H1 (cell line): ENCODE data around the gene DPP4. TPM values are rescaled to one million over a fixed set of nuclear protein-coding genes. Genes with fewer than 3 reads are reported as not detected.

Experiments used
- CTCF ChIA-PET: fragments of 300-600 bp; sonication (Branson Sonifier 250); formaldehyde crosslinking; loops from one replicate; lab custom pipeline; 2021; ENCODE audit not compliant: partially characterized antibody; lab: Charles Lee
- POLR2A ChIA-PET: fragments of 300-600 bp; sonication (Branson Sonifier 250); formaldehyde crosslinking; loops from one replicate; lab custom pipeline; 2021; ENCODE audit warnings: inconsistent platforms; ENCODE audit not compliant: partially characterized antibody; lab: Charles Lee
- DNase-seq, 2 experiments: peaks; one replicate each; pipeline versions ENCODE4 v3.0.0 to v3.0.0-alpha.2; 2010 to 2022; ENCODE audit warnings: low spot score in 2 of 2, low read depth in 1 of 2, mixed read lengths in 1 of 2
- FAIRE-seq: peaks from 2 replicates; lab custom pipeline; 2011; peaks lifted over from hg19 to GRCh38; lab: Jason Lieb, UNC
- H2AFZ ChIP-seq: 2 replicates; pipeline ENCODE4 v1.8.1; 2012; ENCODE audit warnings: low read length, inconsistent platforms
- H2AK5ac ChIP-seq: 2 replicates; pipeline ENCODE4 v1.6.1; 2013; ENCODE audit warnings: low read depth, low read length
- H2BK120ac ChIP-seq: replicated peaks from 2 replicates; pipeline ENCODE3; 2013; ENCODE audit warnings: low read depth, low read length, inconsistent platforms
- H2BK12ac ChIP-seq: 2 replicates; pipeline ENCODE4 v1.6.1; 2013; ENCODE audit warnings: low read depth, low read length
- H2BK15ac ChIP-seq: 2 replicates; pipeline ENCODE4 v1.6.1; 2013; ENCODE audit warnings: low read length
- H2BK20ac ChIP-seq: 2 replicates; pipeline ENCODE4 v1.6.1; 2013; ENCODE audit warnings: low read length
- H2BK5ac ChIP-seq: 2 replicates; pipeline ENCODE4 v1.6.1; 2013; ENCODE audit warnings: low read depth, low read length
- H3K14ac ChIP-seq: 2 replicates; pipeline ENCODE4 v1.6.1; 2013; ENCODE audit warnings: inconsistent platforms; ENCODE audit not compliant: insufficient read length
- H3K18ac ChIP-seq: 2 replicates; pipeline ENCODE4 v1.6.1; 2013; ENCODE audit warnings: low read length; ENCODE audit errors: extremely low read depth
- H3K23ac ChIP-seq: 2 replicates; pipeline ENCODE4 v1.6.1; 2013; ENCODE audit warnings: inconsistent platforms; ENCODE audit not compliant: insufficient read length
- H3K23me2 ChIP-seq: 2 replicates; pipeline ENCODE4 v1.6.1; 2013; ENCODE audit warnings: low read depth, low read length
- H3K27ac ChIP-seq: 2 replicates; pipeline ENCODE4 v1.6.1; 2011; ENCODE audit warnings: low read depth, low read length, inconsistent platforms
- H3K27me3 ChIP-seq, 4 experiments: replicated peaks in 1 of 4; 1 replicate in 1 of 4; 2 replicates in 3 of 4; pipeline versions ENCODE4 v1.6.1 to v1.8.1; 2011 to 2013; ENCODE audit warnings: low read length in 3 of 4, mild to moderate bottlenecking in 3 of 4, inconsistent platforms in 2 of 4, mixed read lengths in 2 of 4, moderate library complexity in 1 of 4; ENCODE audit not compliant: control insufficient read depth in 3 of 4, insufficient read depth in 3 of 4; ENCODE audit errors: extremely low read depth in 1 of 4
- H3K36me3 ChIP-seq, 4 experiments: 2 replicates each; pipeline versions ENCODE4 v1.6.1 to v1.8.1; 2011 to 2013; ENCODE audit warnings: mild to moderate bottlenecking in 4 of 4, low read length in 3 of 4, moderate library complexity in 2 of 4, control low read depth in 1 of 4, inconsistent platforms in 1 of 4; ENCODE audit not compliant: insufficient read depth in 4 of 4, control insufficient read depth in 2 of 4
- H3K4ac ChIP-seq: replicated peaks from 2 replicates; pipeline ENCODE3; 2013; ENCODE audit warnings: low read length, low read depth, mixed read lengths, inconsistent platforms; ENCODE audit not compliant: insufficient read length
- H3K4me1 ChIP-seq, 4 experiments: replicated peaks in 1 of 4; 1 replicate in 1 of 4; 2 replicates in 3 of 4; pipeline versions ENCODE4 v1.6.1 to v1.8.1; 2011 to 2013; ENCODE audit warnings: low read length in 3 of 4, inconsistent platforms in 2 of 4, mixed read lengths in 1 of 4; ENCODE audit not compliant: insufficient read depth in 4 of 4, control insufficient read depth in 3 of 4
- H3K4me2 ChIP-seq, 2 experiments: 2 replicates each; pipeline versions ENCODE4 v1.6.1 to v1.8.1; 2011 to 2013; ENCODE audit warnings: low read depth in 2 of 2, low read length in 2 of 2, control low read depth in 1 of 2, inconsistent platforms in 1 of 2, mild to moderate bottlenecking in 1 of 2; ENCODE audit not compliant: insufficient read depth in 1 of 2
- H3K4me3 ChIP-seq, 4 experiments: fragments of 200-600, 300-600 bp in 1 of 4; sonication (generic), shearing (Covaris generic), sonication (Bioruptor Twin) in 1 of 4; 2 replicates each; pipeline versions ENCODE4 v1.5.1 to v1.8.1; 2011 to 2016; ENCODE audit warnings: low read length in 4 of 4, low read depth in 3 of 4, control low read depth in 2 of 4, inconsistent platforms in 2 of 4, mild to moderate bottlenecking in 2 of 4, mixed read lengths in 1 of 4, moderate library complexity in 1 of 4; ENCODE audit not compliant: insufficient read depth in 2 of 4; ENCODE audit errors: extremely low read depth in 1 of 4
- H3K56ac ChIP-seq: replicated peaks from 2 replicates; pipeline ENCODE3; 2013; ENCODE audit warnings: low read depth, mild to moderate bottlenecking, mixed read lengths, low read length, inconsistent platforms; ENCODE audit not compliant: insufficient read length
- H3K79me1 ChIP-seq: 2 replicates; pipeline ENCODE4 v1.6.1; 2013; ENCODE audit warnings: low read depth, low read length, control low read depth
- H3K79me2 ChIP-seq, 2 experiments: 2 replicates each; pipeline versions ENCODE4 v1.6.1 to v1.8.1; 2012 to 2013; ENCODE audit warnings: low read length in 2 of 2, mild to moderate bottlenecking in 2 of 2, inconsistent platforms in 1 of 2; ENCODE audit not compliant: insufficient read depth in 2 of 2, control insufficient read depth in 1 of 2
- H3K9ac ChIP-seq, 4 experiments: replicated peaks in 1 of 4; 1 replicate in 1 of 4; 2 replicates in 3 of 4; pipeline versions ENCODE4 v1.6.1 to v1.8.1; 2011 to 2013; ENCODE audit warnings: low read depth in 3 of 4, low read length in 3 of 4, control low read depth in 2 of 4, mild to moderate bottlenecking in 2 of 4, moderate library complexity in 2 of 4, inconsistent platforms in 1 of 4; ENCODE audit errors: extremely low read depth in 1 of 4
- H3K9me3 ChIP-seq, 2 experiments: 2 replicates each; pipeline versions ENCODE4 v1.6.1 to v1.8.1; 2012 to 2013; ENCODE audit warnings: mild to moderate bottlenecking in 2 of 2, moderate library complexity in 2 of 2, control low read depth in 1 of 2, inconsistent platforms in 1 of 2, low read depth in 1 of 2, low read length in 1 of 2, mixed read lengths in 1 of 2; ENCODE audit not compliant: insufficient read depth in 2 of 2
- H4K20me1 ChIP-seq, 2 experiments: replicated peaks in 1 of 2; 2 replicates each; pipeline versions ENCODE3 to v1.8.1; 2011 to 2013; ENCODE audit warnings: inconsistent platforms in 2 of 2, low read length in 2 of 2, mild to moderate bottlenecking in 1 of 2; ENCODE audit not compliant: insufficient read depth in 2 of 2, control insufficient read depth in 1 of 2
- H4K5ac ChIP-seq: 2 replicates; pipeline ENCODE4 v1.6.1; 2013; ENCODE audit warnings: low read length, low read depth, mixed read lengths, inconsistent platforms; ENCODE audit not compliant: insufficient read length
- H4K8ac ChIP-seq: 2 replicates; pipeline ENCODE4 v1.8.0; 2013; ENCODE audit warnings: mild to moderate bottlenecking, moderate library complexity, low read length, inconsistent platforms; ENCODE audit not compliant: insufficient read depth; ENCODE audit errors: extremely low read depth
- H4K91ac ChIP-seq: replicated peaks from 2 replicates; pipeline ENCODE3; 2013; ENCODE audit warnings: low read length, mixed read lengths, inconsistent platforms; ENCODE audit not compliant: insufficient read length
- CBX5 ChIP-seq: fragments of 300-800, 300-1000 bp; sonication (generic); IDR thresholded peaks from 2 replicates; pipeline ENCODE4 v1.7.1; 2016; ENCODE audit warnings: antibody characterized with exemption, low read length, low read depth
- EP300 ChIP-seq, 2 experiments: IDR thresholded peaks; 1 replicate in 1 of 2; 2 replicates in 1 of 2; pipeline ENCODE4 v1.6.1; 2011 to 2012; ENCODE audit warnings: low read depth in 2 of 2, low read length in 2 of 2, mild to moderate bottlenecking in 2 of 2, borderline replicate concordance in 1 of 2, inconsistent platforms in 1 of 2, moderate library complexity in 1 of 2
- GABPA ChIP-seq: IDR thresholded peaks from 2 replicates; pipeline ENCODE4 v1.6.1; 2011; ENCODE audit warnings: mild to moderate bottlenecking, low read length, moderate library complexity, borderline replicate concordance; ENCODE audit not compliant: insufficient read depth
- MAFK ChIP-seq: IDR thresholded peaks from 2 replicates; pipeline ENCODE4 v1.6.1; 2012; ENCODE audit warnings: low read depth, mild to moderate bottlenecking, improper control_type of control experiment, low read length
- NANOG ChIP-seq: IDR thresholded peaks from 2 replicates; pipeline ENCODE4 v1.6.1; 2011; ENCODE audit warnings: low read length, low read depth, mild to moderate bottlenecking, inconsistent platforms; ENCODE audit not compliant: insufficient read depth, poor library complexity, severe bottlenecking
- SP4 ChIP-seq: IDR thresholded peaks from 2 replicates; pipeline ENCODE4 v1.6.1; 2012; ENCODE audit warnings: low read length, inconsistent platforms
- TAF7 ChIP-seq: optimal IDR thresholded peaks from 2 replicates; pipeline ENCODE3; 2011; ENCODE audit warnings: low read depth, mild to moderate bottlenecking, inconsistent platforms, low read length, moderate library complexity, borderline replicate concordance
- YY1 ChIP-seq: IDR thresholded peaks from 2 replicates; pipeline ENCODE4 v1.6.1; 2011; ENCODE audit warnings: low read depth, mild to moderate bottlenecking, low read length
- WGBS, 2 experiments: shearing (Covaris generic) in 1 of 2; methylation state at CpG; one replicate each; pipeline versions ENCODE4 v1.1.6 to v1.1.7; 2013 to 2015; ENCODE audit warnings: low lambda C conversion rate in 2 of 2, mixed read lengths in 2 of 2, inconsistent platforms in 1 of 2, low coverage in 1 of 2, missing lambda C conversion rate in 1 of 2; ENCODE audit not compliant: insufficient replicate concordance in 2 of 2, insufficient coverage in 1 of 2, insufficient read length in 1 of 2; ENCODE audit errors: extremely low coverage in 1 of 2, missing lambda C conversion rate in 1 of 2; 5-methylcytosine and 5-hydroxymethylcytosine counted together
- polyA plus RNA-seq, 7 experiments: library from polyadenylated mRNA; depleted of rRNA in 3 of 7; stranded (reverse) in 5 of 7; unstranded in 2 of 7; fragments of >200 nt in 5 of 7; fragments of 200-250 nt in 2 of 7; gene quantifications; 1 replicate in 5 of 7; 2 replicates in 1 of 7; 4 replicates in 1 of 7; pipeline versions ENCODE4 v1.2.1 to v1.2.3, GENCODE V29; 2011 to 2013; ENCODE audit warnings: missing spikeins in 2 of 7, mixed read lengths in 2 of 7
- total RNA-seq: library from RNA; stranded (reverse); fragmentation: NEBNext Ultra II Directional; extraction: Animal tissue kit (Norgen Biotek cat#: 25700); gene quantifications from 2 replicates; pipeline ENCODE4 v1.2.1, GENCODE V29; 2021
- TF ChIP-seq, protein P1 (sequence below), 3 experiments: IDR thresholded peaks; 1 replicate in 2 of 3; 2 replicates in 1 of 3; pipeline versions ENCODE4 v1.5.1 to v1.6.1; 2011; ENCODE audit warnings: low read length in 3 of 3, mild to moderate bottlenecking in 3 of 3, inconsistent platforms in 2 of 3, low read depth in 1 of 3, moderate library complexity in 1 of 3; ENCODE audit not compliant: insufficient read depth in 1 of 3; ENCODE audit errors: control extremely low read depth in 1 of 3

The DPP4 gene
- total and polyA plus RNA-seq, 2 of the 8 experiments (the other 6 are each of a cell fraction or from before 2014, with no cell fraction given): 1.3 to 3.1 TPM

DNA sequence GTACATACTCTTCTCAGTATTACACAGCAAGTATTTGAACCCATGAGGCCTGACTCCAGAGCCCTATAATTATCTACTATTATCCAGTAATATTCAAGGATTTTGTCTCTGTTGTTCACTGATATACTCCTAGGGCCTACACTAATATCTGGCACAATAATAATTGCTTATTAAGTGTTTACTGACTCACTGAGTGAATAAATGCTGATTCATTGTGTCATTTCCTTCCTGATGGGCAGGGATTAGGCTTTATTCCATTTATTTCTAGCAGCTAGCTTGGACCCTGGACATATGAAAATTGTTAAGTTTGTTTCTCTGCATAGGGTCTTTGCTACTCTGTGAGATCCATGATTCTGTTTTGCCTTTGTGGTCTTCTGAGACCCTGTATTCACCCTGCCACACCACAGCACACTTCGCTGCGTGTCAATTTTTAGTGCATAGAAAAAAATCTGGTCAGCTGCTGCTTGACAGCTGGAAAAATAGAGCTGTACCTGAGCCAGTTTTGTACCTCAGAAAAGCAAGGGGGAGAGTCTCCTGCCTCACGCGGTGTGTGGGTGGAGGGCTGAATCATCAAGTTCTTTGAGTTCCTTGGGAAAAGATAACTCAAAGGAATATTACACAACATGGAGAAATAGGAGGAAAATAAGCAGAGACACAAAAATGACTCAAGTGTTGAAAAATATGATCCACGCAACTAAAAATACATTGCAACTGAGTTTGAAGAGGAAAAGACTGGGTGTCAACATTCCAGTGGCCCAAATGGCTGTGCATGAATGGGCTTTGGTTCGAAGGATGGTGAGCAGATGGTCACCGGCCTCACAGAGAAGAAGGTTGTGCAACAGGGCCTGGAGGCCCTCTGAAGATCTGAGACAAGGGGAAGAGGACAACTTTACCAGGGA lies 18.9 kb upstream of the DPP4 start:
- Histone ChIP-seq H3K27ac (no peak overlapping the region), H3K9ac (no peak overlapping the region), H4K5ac (no peak overlapping the region), H3K9me3 (no peaks in the 10 kb centered on the region), H2BK20ac (no peak overlapping the region), H3K79me1 (no peaks in the 10 kb centered on the region), H2BK120ac (no peak overlapping the region), H3K4me1 (no peaks in the 10 kb centered on the region), H2BK15ac (no peak overlapping the region), H2BK12ac (no peak overlapping the region), H3K14ac (no peak overlapping the region), H3K23ac (no peak overlapping the region), H3K79me2 (no peaks in the 10 kb centered on the region), H4K8ac (no peak overlapping the region), H3K18ac (no peak overlapping the region), H2AFZ (no peak overlapping the region), H4K91ac (no peak overlapping the region), H2AK5ac (no peak overlapping the region), H3K56ac (no peak overlapping the region), H3K4me2 (no peak overlapping the region), H3K36me3 (no peaks in the 10 kb centered on the region), H3K4ac (no peak overlapping the region), H2BK5ac (no peak overlapping the region), H4K20me1 (no peaks in the 10 kb centered on the region), H3K4me3 (no peak overlapping the region), H3K23me2 (no peaks in the 10 kb centered on the region), H3K27me3 (no peaks in the 10 kb centered on the region)
- WGBS, 2 experiments: 96% methylated on average over 7 of the region's 7 CpGs; no CpG with 5 or more reads in 1 of the 2 experiments
- CTCF ChIA-PET: interaction anchor here (0.6 to 2.6 kb wide), 9 partner anchors 12 to 104 kb away, joined by 3 to 11 read pairs (median 7); no protein-coding TSS in a partner anchor
- POLR2A ChIA-PET: no interaction called here
- FAIRE-seq (no peak), DNase-seq (no peak)
- TF ChIP-seq YY1: no peak
- no peak for TF ChIP-seq TAF7
- TF ChIP-seq CBX5: no peak
- TF ChIP-seq GABPA: no peak
- TF ChIP-seq, protein P1, sequence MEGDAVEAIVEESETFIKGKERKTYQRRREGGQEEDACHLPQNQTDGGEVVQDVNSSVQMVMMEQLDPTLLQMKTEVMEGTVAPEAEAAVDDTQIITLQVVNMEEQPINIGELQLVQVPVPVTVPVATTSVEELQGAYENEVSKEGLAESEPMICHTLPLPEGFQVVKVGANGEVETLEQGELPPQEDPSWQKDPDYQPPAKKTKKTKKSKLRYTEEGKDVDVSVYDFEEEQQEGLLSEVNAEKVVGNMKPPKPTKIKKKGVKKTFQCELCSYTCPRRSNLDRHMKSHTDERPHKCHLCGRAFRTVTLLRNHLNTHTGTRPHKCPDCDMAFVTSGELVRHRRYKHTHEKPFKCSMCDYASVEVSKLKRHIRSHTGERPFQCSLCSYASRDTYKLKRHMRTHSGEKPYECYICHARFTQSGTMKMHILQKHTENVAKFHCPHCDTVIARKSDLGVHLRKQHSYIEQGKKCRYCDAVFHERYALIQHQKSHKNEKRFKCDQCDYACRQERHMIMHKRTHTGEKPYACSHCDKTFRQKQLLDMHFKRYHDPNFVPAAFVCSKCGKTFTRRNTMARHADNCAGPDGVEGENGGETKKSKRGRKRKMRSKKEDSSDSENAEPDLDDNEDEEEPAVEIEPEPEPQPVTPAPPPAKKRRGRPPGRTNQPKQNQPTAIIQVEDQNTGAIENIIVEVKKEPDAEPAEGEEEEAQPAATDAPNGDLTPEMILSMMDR (IDR thresholded peaks at IDR 0.05; ENCODE audit: control extremely low read depth in 1 of 3, insufficient read depth in 1 of 3, low read depth in 1 of 3, low read length in 3 of 3): no peak
- TF ChIP-seq MAFK: no peak
- no peak for TF ChIP-seq NANOG
- no peak for TF ChIP-seq EP300 (IDR thresholded peaks at IDR 0.05; ENCODE audit: borderline replicate concordance in 1 of 2, low read depth in 2 of 2, low read length in 2 of 2)
- no peak for TF ChIP-seq SP4
